Islet of Langerhans (tissue), 1 donor: Measurements from ENCODE around the gene CACNA1D.

Source experiments
- FAIRE-seq: peaks from one replicate; lab custom pipeline; 2011; peaks lifted over from hg19 to GRCh38; lab: Jason Lieb, UNC

Gene CACNA1D

GRCh38 chr3:53807117-53807810 lies 312.9 kb downstream of the CACNA1D start:
- FAIRE-seq = no peak

- no peak for FAIRE-seq
Measured at GRCh38 chr3:53808496-53808895, 314.1 kb downstream of the CACNA1D start.

- FAIRE-seq = no peak
Measured at GRCh38 chr3:53809267-53809666, 314.9 kb downstream of the CACNA1D start.

- FAIRE-seq = no peak
Measured at GRCh38 chr3:53809764-53810400, 315.5 kb downstream of the CACNA1D start.

DNA sequence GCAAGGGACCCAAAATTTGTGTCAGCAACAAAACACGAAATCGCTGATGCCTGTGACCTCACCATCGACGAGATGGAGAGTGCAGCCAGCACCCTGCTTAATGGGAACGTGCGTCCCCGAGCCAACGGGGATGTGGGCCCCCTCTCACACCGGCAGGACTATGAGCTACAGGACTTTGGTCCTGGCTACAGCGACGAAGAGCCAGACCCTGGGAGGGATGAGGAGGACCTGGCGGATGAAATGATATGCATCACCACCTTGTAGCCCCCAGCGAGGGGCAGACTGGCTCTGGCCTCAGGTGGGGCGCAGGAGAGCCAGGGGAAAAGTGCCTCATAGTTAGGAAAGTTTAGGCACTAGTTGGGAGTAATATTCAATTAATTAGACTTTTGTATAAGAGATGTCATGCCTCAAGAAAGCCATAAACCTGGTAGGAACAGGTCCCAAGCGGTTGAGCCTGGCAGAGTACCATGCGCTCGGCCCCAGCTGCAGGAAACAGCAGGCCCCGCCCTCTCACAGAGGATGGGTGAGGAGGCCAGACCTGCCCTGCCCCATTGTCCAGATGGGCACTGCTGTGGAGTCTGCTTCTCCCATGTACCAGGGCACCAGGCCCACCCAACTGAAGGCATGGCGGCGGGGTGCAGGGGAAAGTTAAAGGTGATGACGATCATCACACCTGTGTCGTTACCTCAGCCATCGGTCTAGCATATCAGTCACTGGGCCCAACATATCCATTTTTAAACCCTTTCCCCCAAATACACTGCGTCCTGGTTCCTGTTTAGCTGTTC lies 316.9 kb downstream of the CACNA1D start:
- no peak for FAIRE-seq

- FAIRE-seq = no peak
Measured at GRCh38 chr3:53812434-53812833, 318.0 kb downstream of the CACNA1D start.

GRCh38 chr3:53813229-53813628 lies 318.8 kb downstream of the CACNA1D start:
- FAIRE-seq = no peak

GRCh38 chr3:53813876-53814275 lies 319.5 kb downstream of the CACNA1D start:
- FAIRE-seq = no peak

GRCh38 chr3:53815067-53815466 lies 320.7 kb downstream of the CACNA1D start:
- FAIRE-seq = no peak

GRCh38 chr3:53815651-53816050 lies 321.2 kb downstream of the CACNA1D start:
- no peak for FAIRE-seq

GRCh38 chr3:53816425-53816824 lies 322.0 kb downstream of the CACNA1D start:
- FAIRE-seq = no peak

- FAIRE-seq = no peak
Measured at GRCh38 chr3:53817211-53817610, 322.8 kb downstream of the CACNA1D start.

DNA sequence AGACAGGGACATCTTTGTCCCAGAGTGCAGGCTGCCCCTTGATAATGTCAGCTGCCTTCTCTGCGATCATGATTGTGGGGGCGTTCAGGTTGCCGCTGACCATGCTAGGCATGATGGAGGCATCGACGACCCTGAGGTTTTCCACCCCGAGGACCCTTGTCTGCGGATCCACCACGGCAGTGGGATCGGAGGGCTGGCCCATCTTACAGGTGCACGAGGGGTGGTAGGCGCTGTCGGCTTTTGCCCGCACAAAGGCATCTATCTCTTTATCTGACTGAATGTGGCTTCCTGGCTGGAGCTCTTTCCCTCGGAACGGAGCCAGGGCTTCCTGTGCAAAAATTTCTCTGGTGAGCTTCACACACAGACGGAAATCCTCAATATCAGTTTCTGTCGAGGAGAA lies 323.4 kb downstream of the CACNA1D start:
- FAIRE-seq = no peak

DNA sequence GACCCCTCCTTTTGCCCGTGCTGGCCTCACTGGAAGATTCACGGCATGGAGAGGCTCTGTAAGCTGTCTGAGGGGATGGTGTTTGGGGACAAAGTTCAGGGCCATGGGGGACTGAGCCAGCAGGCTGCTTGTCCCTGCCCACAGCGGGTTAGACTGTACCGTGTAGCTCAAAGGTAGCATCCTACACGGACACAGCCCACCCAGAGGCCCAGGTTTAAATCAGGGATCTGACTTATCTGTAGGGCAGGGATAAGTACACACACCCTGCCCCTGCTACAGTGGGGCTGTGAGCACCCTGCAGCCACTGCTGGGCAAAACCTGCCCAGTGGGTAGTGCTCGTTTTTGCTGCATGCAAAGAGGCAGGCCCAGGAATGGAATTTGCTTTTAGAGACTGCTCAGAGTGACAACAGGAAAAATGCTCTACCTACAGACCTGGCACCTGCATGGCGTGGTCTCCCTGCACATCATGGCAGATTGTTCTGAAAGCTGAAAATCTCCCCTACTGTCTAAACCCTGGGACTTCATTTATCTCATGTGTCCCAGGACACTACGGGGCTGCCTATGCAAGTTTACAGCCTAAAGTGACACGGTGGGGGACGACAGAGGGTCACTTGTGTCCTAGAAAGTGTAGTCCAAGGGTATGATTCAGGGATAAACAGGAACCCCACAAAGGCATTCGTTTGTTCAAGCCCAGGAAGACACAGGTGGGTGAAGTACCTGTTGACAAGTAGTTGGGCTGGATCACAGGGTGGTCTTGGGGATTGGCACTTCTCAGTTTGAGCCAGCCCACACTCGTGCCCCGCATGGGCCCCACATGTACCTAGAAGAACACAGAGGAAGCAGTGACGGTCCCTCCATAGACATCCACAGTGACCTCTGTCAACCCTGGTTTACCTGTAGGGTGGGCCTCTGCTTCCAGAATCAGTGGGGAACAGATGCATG lies 324.1 kb downstream of the CACNA1D start:
- no peak for FAIRE-seq

DNA sequence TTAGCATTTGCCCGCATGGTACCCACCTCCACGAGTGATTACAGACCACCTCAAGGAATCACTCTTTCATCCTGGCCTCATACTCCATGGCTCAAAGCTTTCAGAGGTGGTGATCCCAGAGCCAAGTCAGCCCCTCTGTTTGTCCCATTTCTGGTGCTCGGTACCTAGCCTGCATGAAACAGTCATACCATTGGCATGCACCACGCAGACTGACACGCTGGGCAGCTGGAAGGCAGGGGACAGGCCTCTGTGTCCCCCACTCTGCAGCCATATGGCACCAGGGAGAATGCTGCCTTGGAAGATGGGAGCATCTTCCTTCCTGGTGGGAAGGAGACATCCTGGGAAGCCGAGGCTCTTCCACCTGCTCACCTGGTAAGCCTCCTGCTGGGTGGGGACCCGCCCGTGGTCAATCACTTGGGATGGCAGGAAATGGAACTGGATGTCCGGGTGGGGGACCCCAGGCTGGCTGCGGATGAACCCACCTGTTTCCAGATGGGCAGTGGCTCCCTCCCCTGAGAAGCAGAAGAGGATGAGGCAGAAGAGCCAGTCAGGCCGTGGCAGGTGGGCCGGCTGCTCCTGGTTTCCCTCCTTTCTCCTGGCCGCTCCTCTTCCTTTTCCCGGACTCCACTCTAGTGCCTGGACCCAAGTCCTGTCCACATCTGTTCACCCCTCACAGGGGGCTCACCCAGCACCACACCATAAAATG lies 324.9 kb downstream of the CACNA1D start:
- FAIRE-seq = no peak

- no peak for FAIRE-seq
Measured at GRCh38 chr3:53820084-53820483, 325.7 kb downstream of the CACNA1D start.

- FAIRE-seq = no peak
Measured at GRCh38 chr3:53820756-53821580, 326.6 kb downstream of the CACNA1D start.

GRCh38 chr3:53821631-53822121 lies 327.3 kb downstream of the CACNA1D start:
- peak; percentile 13 for FAIRE-seq

DNA sequence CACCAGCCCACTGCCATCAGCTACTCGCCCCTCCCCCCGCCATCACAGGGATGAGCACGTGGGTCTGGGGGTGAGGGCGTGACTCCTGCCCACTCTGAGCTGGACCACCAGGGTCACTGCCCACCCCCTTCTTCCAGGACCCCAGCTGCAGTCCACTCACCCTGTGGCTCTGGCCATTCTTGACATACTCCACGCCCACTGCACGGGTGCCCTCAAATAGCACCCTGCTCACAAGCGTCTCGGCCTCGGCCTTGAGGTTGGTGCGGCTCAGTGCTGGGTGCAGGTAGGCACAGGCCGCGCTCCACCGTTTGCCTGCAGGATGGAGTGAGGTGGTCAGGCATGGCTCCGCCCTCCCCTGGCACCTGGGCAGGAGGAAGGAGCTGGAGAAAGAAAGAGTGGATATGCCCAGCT lies 327.9 kb downstream of the CACNA1D start:
- no peak for FAIRE-seq
